ENCODE measurements around the gene INSL4.

Gene INSL4

GRCh38 chr9:5231212-5231611 is at the start of gene INSL4:
INSL4 (plus strand) TSS chr9:5231419; CDS start chr9:5231524, 105 bp downstream.
- DNase-seq, result no peak

- DNase-seq, result no peak
Observed at GRCh38 chr9:5184776-5185175, 46.4 kb upstream of the INSL4 start.

- no peak for DNase-seq
Observed at GRCh38 chr9:5185220-5185840, 45.9 kb upstream of the INSL4 start, which contains the start of gene INSL6. INSL6 (minus strand) TSS chr9:5185639; CDS start chr9:5185602, 37 bp downstream.

- no peak for DNase-seq
Observed at GRCh38 chr9:5186416-5187169, 44.6 kb upstream of the INSL4 start.

GRCh38 chr9:5188060-5188984 is 42.9 kb upstream of the INSL4 start:
- no peak for DNase-seq

GRCh38 chr9:5191985-5192384 is 39.2 kb upstream of the INSL4 start:
- DNase-seq, result no peak

- no peak for DNase-seq
Observed at GRCh38 chr9:5193345-5193744, 37.9 kb upstream of the INSL4 start.

- DNase-seq, result no peak
Observed at GRCh38 chr9:5195463-5195862, 35.8 kb upstream of the INSL4 start.

GRCh38 chr9:5205071-5205470 is 26.1 kb upstream of the INSL4 start:
- DNase-seq, result no peak

GRCh38 chr9:5230554-5230953 is 665 bp upstream of the INSL4 start:
- DNase-seq, result no peak

- DNase-seq, result no peak
Observed at GRCh38 chr9:5263351-5264218, 32.4 kb downstream of the INSL4 start.

- DNase-seq, result no peak
Observed at GRCh38 chr9:5264219-5264595, 33.0 kb downstream of the INSL4 start.

- DNase-seq, result no peak
Observed at GRCh38 chr9:5265939-5266338, 34.7 kb downstream of the INSL4 start.

GRCh38 chr9:5269249-5269715 is 38.1 kb downstream of the INSL4 start:
- DNase-seq, result no peak

- no peak for DNase-seq
Observed at GRCh38 chr9:5274770-5275169, 43.6 kb downstream of the INSL4 start.

GRCh38 chr9:5278486-5278885 is 47.3 kb downstream of the INSL4 start:
- DNase-seq, result no peak

All from cerebellar nuclear complex (tissue), 1 donor.